GM18951 (cell line): ENCODE measurements around the gene PSMA1.
"Not testable (repeated sequence)": the region's sequence is repeated elsewhere in the genome, so short reads cannot be mapped to it uniquely, and the experiment has no call there.

Experiments used
- POLR2A ChIP-seq: IDR thresholded peaks from 4 replicates; pipeline ENCODE4 v1.6.1; 2011; ENCODE audit warnings: mild to moderate bottlenecking; ENCODE audit not compliant: insufficient read length, insufficient read depth; ENCODE audit errors: extremely low read depth
- in situ Hi-C: fragments of 300-500 bp; cut with MboI; formaldehyde crosslinking; loops from one replicate; pipeline ENCODE4 v1.12.0; 2022; ENCODE audit warnings: low sequenced_read_pairs, mixed read lengths, inconsistent platforms; ENCODE audit not compliant: unreplicated experiment

The PSMA1 gene

GRCh38 chr11:14519917-14520746 is at the start of gene PSMA1:
Gene PSMA1, minus strand, starts transcription at chr11:14520386. Its CDS starts 87 bp downstream, at chr11:14520299.
- peak; percentile 88 for TF ChIP-seq POLR2A
- in situ Hi-C loops, result no loop called here

GRCh38 chr11:14569516-14569915 is 49.3 kb upstream of the PSMA1 start:
- in situ Hi-C loops, result not testable (repeated sequence)

GRCh38 chr11:14567064-14567651 is 47.0 kb upstream of the PSMA1 start:
- no peak for TF ChIP-seq POLR2A
- in situ Hi-C loops, result no loop called here

GRCh38 chr11:14566331-14567063 is 46.3 kb upstream of the PSMA1 start:
- TF ChIP-seq POLR2A, result no peak
- in situ Hi-C loops, result no loop called here

GRCh38 chr11:14565845-14566244 is 45.7 kb upstream of the PSMA1 start:
- TF ChIP-seq POLR2A, result no peak

GRCh38 chr11:14555818-14556217 is 35.6 kb upstream of the PSMA1 start:
- in situ Hi-C loops, result no loop called here
- TF ChIP-seq POLR2A, result no peak

More at GRCh38 chr11:14565845-14566244, 45.7 kb upstream of the PSMA1 start:
- in situ Hi-C loops, result no loop called here

GRCh38 chr11:14554959-14555358 is 34.8 kb upstream of the PSMA1 start:
- TF ChIP-seq POLR2A, result no peak
- in situ Hi-C loops, result no loop called here

GRCh38 chr11:14552089-14552488 is 31.9 kb upstream of the PSMA1 start:
- in situ Hi-C loops, result no loop called here
- TF ChIP-seq POLR2A, result no peak

GRCh38 chr11:14551380-14551779 is 31.2 kb upstream of the PSMA1 start:
- in situ Hi-C loops, result no loop called here

GRCh38 chr11:14549891-14550290 is 29.7 kb upstream of the PSMA1 start:
- TF ChIP-seq POLR2A, result no peak
- in situ Hi-C loops, result loop anchor here (10.0 kb wide), 1 partner anchor 355 kb away; no protein-coding TSS in a partner anchor

More at GRCh38 chr11:14551380-14551779, 31.2 kb upstream of the PSMA1 start:
- TF ChIP-seq POLR2A, result no peak

GRCh38 chr11:14547440-14547839 is 27.3 kb upstream of the PSMA1 start:
- no peak for TF ChIP-seq POLR2A
- in situ Hi-C loops, result loop anchor here (10.0 kb wide), 1 partner anchor 357 kb away; no protein-coding TSS in a partner anchor

GRCh38 chr11:14546672-14547071 is 26.5 kb upstream of the PSMA1 start:
- in situ Hi-C loops, result loop anchor here (10.0 kb wide), 1 partner anchor 358 kb away; no protein-coding TSS in a partner anchor
- TF ChIP-seq POLR2A, result no peak

GRCh38 chr11:14544611-14545010 is 24.4 kb upstream of the PSMA1 start:
- TF ChIP-seq POLR2A, result no peak
- in situ Hi-C loops, result loop anchor here (10.0 kb wide), 1 partner anchor 360 kb away; no protein-coding TSS in a partner anchor
